ENCODE results near the gene LRRC8D.
"Not testable (repeated sequence)": the region's sequence is repeated elsewhere in the genome, so short reads cannot be mapped to it uniquely, and the experiment has no call there.

Gene LRRC8D

GRCh38 chr1:89965193-89965768, 144.4 kb downstream of the LRRC8D start:
- no peak overlapping the region for H3K4me3 ChIP-seq (ENCODE audit: low read depth, low read length)
- no peaks in the 10 kb centered on the region for H3K27me3 ChIP-seq (ENCODE audit: control insufficient read depth, insufficient read depth, low read length)
- H3K27ac ChIP-seq (ENCODE audit: low read depth, low read length), result no peak overlapping the region
- no peaks in the 10 kb centered on the region for H3K36me3 ChIP-seq (ENCODE audit: control insufficient read depth, insufficient read depth, low read length)
- no peaks in the 10 kb centered on the region for H3K9me3 ChIP-seq (ENCODE audit: control insufficient read depth, insufficient read depth, low read length)
- no peaks in the 10 kb centered on the region for H3K4me1 ChIP-seq (ENCODE audit: control insufficient read depth, insufficient read depth, low read length)
- no peak overlapping the region for H3K9ac ChIP-seq (ENCODE audit: low read depth, low read length)

DNA sequence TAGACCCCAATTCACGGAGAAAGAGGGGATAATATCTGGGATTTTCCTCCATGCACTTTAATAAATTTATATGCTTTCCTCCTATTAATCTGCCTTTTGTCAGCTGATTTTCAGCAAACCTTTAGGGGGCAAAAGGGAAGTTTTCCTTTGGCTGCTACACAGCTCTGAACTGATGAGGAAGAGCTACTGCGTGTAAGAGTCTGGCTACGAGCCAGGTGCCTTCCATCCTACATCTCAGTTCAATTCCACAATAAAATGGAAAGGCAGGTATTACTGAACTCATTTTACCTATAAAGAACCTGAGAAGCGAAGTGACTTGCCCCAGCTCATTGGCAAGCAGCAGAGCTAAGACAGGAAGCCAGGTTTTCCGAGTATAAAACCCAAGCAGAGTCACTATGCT, 145.8 kb downstream of the LRRC8D start:
- no peaks in the 10 kb centered on the region for H3K36me3 ChIP-seq (ENCODE audit: control insufficient read depth, insufficient read depth, low read length)
- no peaks in the 10 kb centered on the region for H3K27me3 ChIP-seq (ENCODE audit: control insufficient read depth, insufficient read depth, low read length)
- H3K4me3 ChIP-seq (ENCODE audit: low read depth, low read length), result no peak overlapping the region
- H3K9me3 ChIP-seq (ENCODE audit: control insufficient read depth, insufficient read depth, low read length), result no peaks in the 10 kb centered on the region
- no peak overlapping the region for H3K27ac ChIP-seq (ENCODE audit: low read depth, low read length)
- H3K4me1 ChIP-seq (ENCODE audit: control insufficient read depth, insufficient read depth, low read length), result no peaks in the 10 kb centered on the region
- no peak overlapping the region for H3K9ac ChIP-seq (ENCODE audit: low read depth, low read length)

DNA sequence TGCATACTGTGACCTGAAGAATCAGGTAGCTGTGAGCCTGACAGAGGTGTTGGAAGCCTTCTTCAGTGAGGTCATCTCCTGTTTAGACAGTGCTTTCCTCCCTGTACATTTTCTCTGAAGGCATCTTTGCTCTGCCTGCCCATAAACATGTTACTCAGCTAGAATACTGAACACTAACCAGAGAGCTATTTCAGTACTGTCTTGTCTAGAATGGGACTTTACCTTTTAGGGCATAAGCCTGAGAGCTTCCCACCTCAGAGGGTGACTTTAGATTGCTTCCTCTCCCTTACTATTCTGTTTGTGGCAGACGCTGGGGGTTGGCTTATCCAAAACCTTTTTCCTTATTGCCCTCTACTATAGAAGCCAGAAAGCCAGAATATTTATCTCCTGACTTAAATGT, 150.8 kb downstream of the LRRC8D start:
- H3K4me3 ChIP-seq (ENCODE audit: low read depth, low read length), result no peak overlapping the region
- H3K9ac ChIP-seq (ENCODE audit: low read depth, low read length), result no peak overlapping the region
- H3K9me3 ChIP-seq (ENCODE audit: control insufficient read depth, insufficient read depth, low read length), result no peaks in the 10 kb centered on the region
- H3K4me1 ChIP-seq (ENCODE audit: control insufficient read depth, insufficient read depth, low read length), result no peaks in the 10 kb centered on the region
- H3K27ac ChIP-seq (ENCODE audit: low read depth, low read length), result no peak overlapping the region
- H3K36me3 ChIP-seq (ENCODE audit: control insufficient read depth, insufficient read depth, low read length), result no peaks in the 10 kb centered on the region
- no peaks in the 10 kb centered on the region for H3K27me3 ChIP-seq (ENCODE audit: control insufficient read depth, insufficient read depth, low read length)

DNA sequence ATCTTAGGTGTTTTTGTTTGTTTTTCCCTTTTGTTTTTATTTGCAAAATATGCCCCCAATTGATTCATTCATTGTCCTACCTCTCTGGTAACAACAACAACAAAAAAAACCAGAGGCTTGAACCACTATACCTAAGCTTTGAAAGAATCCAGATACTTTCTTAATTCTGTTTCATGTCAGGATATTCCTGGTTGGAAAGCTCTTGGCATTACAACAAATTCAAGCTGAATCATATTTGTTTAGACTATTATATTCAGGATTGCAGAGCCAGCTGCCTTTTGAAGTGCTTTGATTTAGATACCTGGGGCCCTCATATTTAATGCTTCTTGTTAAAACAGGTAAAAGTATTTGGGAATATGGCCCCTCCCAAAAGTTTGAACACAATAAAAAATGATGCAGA, 151.2 kb downstream of the LRRC8D start:
- H3K36me3 ChIP-seq (ENCODE audit: control insufficient read depth, insufficient read depth, low read length), result no peaks in the 10 kb centered on the region
- no peak overlapping the region for H3K27ac ChIP-seq (ENCODE audit: low read depth, low read length)
- no peaks in the 10 kb centered on the region for H3K9me3 ChIP-seq (ENCODE audit: control insufficient read depth, insufficient read depth, low read length)
- H3K4me3 ChIP-seq (ENCODE audit: low read depth, low read length), result no peak overlapping the region
- H3K9ac ChIP-seq (ENCODE audit: low read depth, low read length), result no peak overlapping the region
- H3K4me1 ChIP-seq (ENCODE audit: control insufficient read depth, insufficient read depth, low read length), result no peaks in the 10 kb centered on the region
- H3K27me3 ChIP-seq (ENCODE audit: control insufficient read depth, insufficient read depth, low read length), result no peaks in the 10 kb centered on the region

DNA sequence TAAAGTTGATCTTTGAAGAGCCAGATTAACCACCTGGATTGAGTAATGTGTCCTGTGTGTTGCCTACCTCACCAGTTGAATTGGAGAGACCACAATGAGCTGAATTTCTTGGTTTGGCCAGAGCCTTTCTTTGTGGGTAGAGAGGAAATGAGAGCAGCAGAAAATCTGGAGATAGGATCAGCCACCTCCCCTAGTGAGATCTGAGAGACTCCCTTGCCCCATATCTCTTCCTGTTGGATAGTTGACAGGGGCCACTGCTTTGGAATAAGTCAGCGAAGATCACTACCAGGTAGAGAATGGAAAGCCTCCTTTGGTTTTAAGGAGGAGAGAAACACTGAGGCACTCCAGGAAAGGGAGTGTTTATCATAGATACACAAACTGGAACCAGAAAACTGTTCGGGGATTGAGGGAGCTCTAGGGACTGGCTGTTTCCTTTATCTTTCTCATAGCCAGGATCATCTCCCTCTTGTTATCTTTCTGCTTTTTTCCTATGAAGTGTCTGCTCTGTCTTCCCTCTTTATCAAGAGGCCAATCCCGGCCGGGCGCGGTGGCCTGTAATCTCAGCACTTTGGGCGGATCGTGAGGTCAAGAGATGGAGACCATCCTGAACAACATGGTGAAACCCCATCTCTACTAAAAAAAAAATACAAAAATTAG, 152.8 kb downstream of the LRRC8D start:
- H3K36me3 ChIP-seq (ENCODE audit: control insufficient read depth, insufficient read depth, low read length), result no peaks in the 10 kb centered on the region
- no peak overlapping the region for H3K9ac ChIP-seq (ENCODE audit: low read depth, low read length)
- H3K9me3 ChIP-seq (ENCODE audit: control insufficient read depth, insufficient read depth, low read length), result no peaks in the 10 kb centered on the region
- H3K27me3 ChIP-seq (ENCODE audit: control insufficient read depth, insufficient read depth, low read length), result no peaks in the 10 kb centered on the region
- H3K27ac ChIP-seq (ENCODE audit: low read depth, low read length), result no peak overlapping the region
- H3K4me1 ChIP-seq (ENCODE audit: control insufficient read depth, insufficient read depth, low read length), result no peaks in the 10 kb centered on the region
- H3K4me3 ChIP-seq (ENCODE audit: low read depth, low read length), result no peak overlapping the region

DNA sequence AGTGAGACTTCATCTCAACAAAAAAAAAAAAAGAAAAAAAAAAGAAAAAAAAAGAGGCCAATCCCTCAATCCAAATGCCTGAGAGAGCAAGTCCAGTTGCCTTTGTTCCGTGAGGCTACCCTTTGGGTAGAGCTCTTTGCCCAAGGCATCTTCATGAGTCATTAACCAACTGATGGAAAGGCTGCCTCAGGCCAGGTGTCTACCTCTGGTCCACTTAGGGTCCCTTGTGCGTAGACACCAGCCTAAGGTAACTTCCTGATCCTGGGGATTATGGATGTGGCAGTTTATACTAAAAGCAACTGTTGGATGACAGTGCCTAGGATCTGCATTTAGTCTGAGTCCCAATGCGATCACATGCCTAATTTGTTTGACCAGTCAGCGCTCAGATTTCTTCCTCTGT, 153.4 kb downstream of the LRRC8D start:
- Histone ChIP-seq H3K27me3 (ENCODE audit: control insufficient read depth, insufficient read depth, low read length) (no peaks in the 10 kb centered on the region), H3K4me3 (ENCODE audit: low read depth, low read length) (no peak overlapping the region), H3K36me3 (ENCODE audit: control insufficient read depth, insufficient read depth, low read length) (no peaks in the 10 kb centered on the region), H3K9me3 (ENCODE audit: control insufficient read depth, insufficient read depth, low read length) (no peaks in the 10 kb centered on the region), H3K4me1 (ENCODE audit: control insufficient read depth, insufficient read depth, low read length) (no peaks in the 10 kb centered on the region), H3K9ac (ENCODE audit: low read depth, low read length) (no peak overlapping the region), H3K27ac (ENCODE audit: low read depth, low read length) (no peak overlapping the region)

- no peaks in the 10 kb centered on the region for H3K36me3 ChIP-seq (ENCODE audit: control insufficient read depth, insufficient read depth, low read length)
- H3K4me3 ChIP-seq (ENCODE audit: low read depth, low read length), result no peak overlapping the region
- no peaks in the 10 kb centered on the region for H3K4me1 ChIP-seq (ENCODE audit: control insufficient read depth, insufficient read depth, low read length)
- no peak overlapping the region for H3K27ac ChIP-seq (ENCODE audit: low read depth, low read length)
- no peaks in the 10 kb centered on the region for H3K9me3 ChIP-seq (ENCODE audit: control insufficient read depth, insufficient read depth, low read length)
- H3K9ac ChIP-seq (ENCODE audit: low read depth, low read length), result no peak overlapping the region
- no peaks in the 10 kb centered on the region for H3K27me3 ChIP-seq (ENCODE audit: control insufficient read depth, insufficient read depth, low read length)
These were observed 154.1 kb downstream of the LRRC8D start for GRCh38 chr1:89974696-89975470.

GRCh38 chr1:89975540-89976125, 154.8 kb downstream of the LRRC8D start:
- Histone ChIP-seq H3K4me3 (ENCODE audit: low read depth, low read length) (no peak overlapping the region), H3K27me3 (ENCODE audit: control insufficient read depth, insufficient read depth, low read length) (no peaks in the 10 kb centered on the region)

DNA sequence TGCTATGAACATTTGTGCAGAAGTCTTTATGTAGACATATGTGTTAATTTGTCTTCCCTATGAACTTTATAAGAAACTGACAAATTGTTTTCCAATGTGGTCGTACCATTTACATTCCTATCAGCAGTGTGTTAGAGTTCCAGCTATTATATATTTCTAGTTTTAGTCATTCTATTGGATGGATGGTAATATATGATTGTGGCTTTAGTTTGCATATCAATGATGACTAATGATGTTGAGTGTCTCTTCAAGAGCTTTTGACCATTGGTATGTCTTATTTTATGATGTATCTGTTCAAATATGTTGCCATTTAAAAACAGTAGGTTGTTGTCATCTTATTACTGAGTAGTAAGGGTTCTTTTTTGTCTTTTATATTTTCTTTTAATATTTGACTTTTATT, 157.9 kb downstream of the LRRC8D start:
- no peak overlapping the region for H3K4me3 ChIP-seq (ENCODE audit: low read depth, low read length)
- peaks cover 5% of the 10 kb centered on the region for H3K4me1 ChIP-seq (ENCODE audit: control insufficient read depth, insufficient read depth, low read length)
- H3K36me3 ChIP-seq (ENCODE audit: control insufficient read depth, insufficient read depth, low read length), result no peaks in the 10 kb centered on the region
- H3K27me3 ChIP-seq (ENCODE audit: control insufficient read depth, insufficient read depth, low read length), result no peaks in the 10 kb centered on the region
- no peak overlapping the region for H3K27ac ChIP-seq (ENCODE audit: low read depth, low read length)
- no peak overlapping the region for H3K9ac ChIP-seq (ENCODE audit: low read depth, low read length)
- H3K9me3 ChIP-seq (ENCODE audit: control insufficient read depth, insufficient read depth, low read length), result no peaks in the 10 kb centered on the region

More at GRCh38 chr1:89975540-89976125, 154.8 kb downstream of the LRRC8D start:
- Histone ChIP-seq H3K36me3 (ENCODE audit: control insufficient read depth, insufficient read depth, low read length) (no peaks in the 10 kb centered on the region), H3K4me1 (ENCODE audit: control insufficient read depth, insufficient read depth, low read length) (peaks cover 4% of the 10 kb centered on the region), H3K9me3 (ENCODE audit: control insufficient read depth, insufficient read depth, low read length) (no peaks in the 10 kb centered on the region), H3K27ac (ENCODE audit: low read depth, low read length) (no peak overlapping the region), H3K9ac (ENCODE audit: low read depth, low read length) (no peak overlapping the region)

DNA sequence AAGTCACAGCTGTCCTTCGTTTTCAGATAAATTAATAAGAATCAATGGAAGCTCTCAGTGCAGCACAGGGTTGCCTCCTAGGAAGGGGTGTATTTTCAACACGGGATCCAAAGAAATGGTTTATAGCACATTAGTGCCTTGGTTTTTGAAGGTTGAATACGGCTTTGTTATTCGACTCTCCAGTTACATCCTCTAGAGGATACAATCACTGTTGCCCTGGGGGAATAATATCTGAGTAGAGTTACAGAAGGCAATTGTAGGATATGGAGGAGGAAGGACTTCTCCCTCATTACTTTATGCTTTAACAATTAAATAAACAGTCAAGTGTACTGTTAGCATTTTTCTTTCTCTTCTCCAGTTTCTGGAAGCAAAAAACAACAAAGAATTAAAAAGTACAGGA, 159.8 kb downstream of the LRRC8D start:
- Histone ChIP-seq H3K9me3 (ENCODE audit: control insufficient read depth, insufficient read depth, low read length) (no peaks in the 10 kb centered on the region), H3K27ac (ENCODE audit: low read depth, low read length) (no peak overlapping the region), H3K4me1 (ENCODE audit: control insufficient read depth, insufficient read depth, low read length) (peaks cover 5% of the 10 kb centered on the region), H3K4me3 (ENCODE audit: low read depth, low read length) (no peak overlapping the region), H3K36me3 (ENCODE audit: control insufficient read depth, insufficient read depth, low read length) (no peaks in the 10 kb centered on the region), H3K27me3 (ENCODE audit: control insufficient read depth, insufficient read depth, low read length) (no peaks in the 10 kb centered on the region), H3K9ac (ENCODE audit: low read depth, low read length) (no peak overlapping the region)

DNA sequence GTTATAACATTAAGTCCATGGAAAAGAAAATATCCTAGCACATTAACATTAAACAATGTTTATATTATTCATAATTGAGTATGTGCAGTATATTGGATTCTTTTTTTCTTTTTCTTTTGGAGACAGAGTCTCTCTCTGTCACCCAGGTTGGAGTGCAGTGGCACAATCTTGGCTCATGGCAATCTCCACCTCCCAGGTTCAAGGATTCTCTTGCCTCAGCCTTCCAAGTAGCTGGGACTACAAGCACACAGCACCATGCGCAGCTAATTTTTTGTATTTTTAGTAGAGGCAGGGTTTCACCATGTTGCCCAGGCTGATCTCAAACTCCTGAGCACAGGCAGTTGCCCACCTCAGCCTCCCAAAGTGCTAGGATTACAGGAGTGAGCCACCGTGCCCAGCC, 162.0 kb downstream of the LRRC8D start:
- H3K9ac ChIP-seq (ENCODE audit: low read depth, low read length); H3K36me3 ChIP-seq (ENCODE audit: control insufficient read depth, insufficient read depth, low read length); H3K4me3 ChIP-seq (ENCODE audit: low read depth, low read length); H3K27me3 ChIP-seq (ENCODE audit: control insufficient read depth, insufficient read depth, low read length); H3K27ac ChIP-seq (ENCODE audit: low read depth, low read length); H3K4me1 ChIP-seq (ENCODE audit: control insufficient read depth, insufficient read depth, low read length); H3K9me3 ChIP-seq (ENCODE audit: control insufficient read depth, insufficient read depth, low read length): not testable (repeated sequence)

All from HUES48 (cell line).